Measurements from ENCODE around the gene TMEM247.
"Not testable (repeated sequence)": the region's sequence is repeated elsewhere in the genome, so short reads cannot be mapped to it uniquely, and the experiment has no call there.

Gene TMEM247

GRCh38 chr2:46471019-46471583 is 8.3 kb upstream of the TMEM247 start:
- H3K27me3 ChIP-seq (ENCODE audit: control insufficient read depth, insufficient read depth, low read length, poor library complexity, severe bottlenecking): no peaks in the 10 kb centered on the region
- no peaks in the 10 kb centered on the region for H3K36me3 ChIP-seq (ENCODE audit: control insufficient read depth, insufficient read depth, low read length)
- 90 to 94% methylated on average over 5 of the region's 5 CpGs for WGBS, 2 experiments
- H3K4me1 ChIP-seq (ENCODE audit: control insufficient read depth, insufficient read depth, low read length): no peaks in the 10 kb centered on the region
- no peak overlapping the region for H3K4me3 ChIP-seq (ENCODE audit: insufficient read depth, low read depth, low read length)
- no peak overlapping the region for H3K27ac ChIP-seq (ENCODE audit: insufficient read depth, low read depth, low read length, poor library complexity, severe bottlenecking)
- H3K9me3 ChIP-seq (ENCODE audit: control insufficient read depth, low read length): no peaks in the 10 kb centered on the region

DNA sequence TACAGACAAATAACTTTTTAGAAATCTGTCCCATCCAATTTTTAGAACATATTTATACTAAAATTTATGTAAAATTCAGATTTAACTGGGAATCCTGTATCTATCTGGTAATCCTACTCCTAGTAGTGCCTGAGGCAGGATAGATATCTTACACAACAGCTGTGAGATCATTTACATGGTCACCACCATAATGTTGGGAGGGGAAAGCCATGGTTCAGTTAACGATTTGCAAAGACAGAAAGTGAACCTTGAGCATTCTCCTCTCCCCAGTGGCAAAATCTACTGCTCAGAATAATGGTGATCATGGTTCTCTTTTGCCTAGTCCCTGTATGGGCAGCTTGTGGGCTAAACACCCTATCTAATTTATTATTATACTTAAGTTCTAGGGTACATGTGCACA is 7.7 kb upstream of the TMEM247 start:
- no peak overlapping the region for H3K27ac ChIP-seq (ENCODE audit: insufficient read depth, low read depth, low read length, poor library complexity, severe bottlenecking)
- H3K27me3 ChIP-seq (ENCODE audit: control insufficient read depth, insufficient read depth, low read length, poor library complexity, severe bottlenecking): no peaks in the 10 kb centered on the region
- H3K9me3 ChIP-seq (ENCODE audit: control insufficient read depth, low read length): no peaks in the 10 kb centered on the region
- 83% methylated on average over 1 of the region's 1 CpG for WGBS, 2 experiments
- H3K4me1 ChIP-seq (ENCODE audit: control insufficient read depth, insufficient read depth, low read length): no peaks in the 10 kb centered on the region
- no peaks in the 10 kb centered on the region for H3K36me3 ChIP-seq (ENCODE audit: control insufficient read depth, insufficient read depth, low read length)
- no peak overlapping the region for H3K4me3 ChIP-seq (ENCODE audit: insufficient read depth, low read depth, low read length)

DNA sequence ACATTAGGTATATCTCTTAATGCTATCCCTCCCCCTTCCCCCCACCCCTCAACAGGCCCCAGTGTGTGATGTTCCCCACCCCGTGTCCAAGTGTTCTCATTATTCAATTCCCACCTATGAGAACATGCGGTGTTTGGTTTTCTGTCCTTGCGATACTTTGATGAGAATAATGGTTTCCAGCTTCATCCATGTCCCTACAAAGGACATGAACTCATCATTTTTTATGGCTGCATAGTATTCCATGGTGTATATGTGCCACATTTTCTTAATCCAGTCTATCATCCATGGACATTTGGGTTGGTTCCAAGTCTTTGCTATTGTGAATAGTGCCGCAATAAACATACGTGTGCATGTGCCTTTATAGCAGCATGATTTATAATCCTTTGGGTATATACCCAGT is 7.2 kb upstream of the TMEM247 start:
- not testable (repeated sequence) for H3K9me3 ChIP-seq (ENCODE audit: control insufficient read depth, low read length); H3K27ac ChIP-seq (ENCODE audit: insufficient read depth, low read depth, low read length, poor library complexity, severe bottlenecking); H3K36me3 ChIP-seq (ENCODE audit: control insufficient read depth, insufficient read depth, low read length); H3K4me3 ChIP-seq (ENCODE audit: insufficient read depth, low read depth, low read length); H3K4me1 ChIP-seq (ENCODE audit: control insufficient read depth, insufficient read depth, low read length); H3K27me3 ChIP-seq (ENCODE audit: control insufficient read depth, insufficient read depth, low read length, poor library complexity, severe bottlenecking)
- WGBS, 2 experiments: 94 to 100% methylated on average over 1 to 3 of the region's 5 CpGs

DNA sequence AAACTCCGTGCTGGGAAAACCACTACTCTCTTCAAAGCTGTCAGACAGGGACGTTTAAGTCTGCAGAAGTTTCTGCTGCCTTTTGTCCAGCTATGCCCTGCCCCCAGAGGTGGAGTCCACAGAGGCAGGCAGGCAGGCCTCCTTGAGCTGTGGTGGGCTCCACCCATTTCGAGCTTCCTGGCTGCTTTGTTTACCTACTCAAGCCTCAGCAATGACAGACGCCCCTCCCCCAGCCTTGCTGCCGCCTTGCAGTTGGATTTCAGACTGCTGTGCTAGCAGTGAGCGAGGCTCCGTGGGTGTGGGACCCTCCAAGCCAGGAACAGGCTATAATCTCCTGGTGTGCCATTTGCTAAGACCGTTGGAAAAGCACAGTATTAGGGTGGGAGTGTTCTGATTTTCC is 1.9 kb upstream of the TMEM247 start:
- H3K9me3 ChIP-seq (ENCODE audit: control insufficient read depth, low read length); H3K27ac ChIP-seq (ENCODE audit: insufficient read depth, low read depth, low read length, poor library complexity, severe bottlenecking); H3K36me3 ChIP-seq (ENCODE audit: control insufficient read depth, insufficient read depth, low read length); H3K4me1 ChIP-seq (ENCODE audit: control insufficient read depth, insufficient read depth, low read length); H3K4me3 ChIP-seq (ENCODE audit: insufficient read depth, low read depth, low read length); H3K27me3 ChIP-seq (ENCODE audit: control insufficient read depth, insufficient read depth, low read length, poor library complexity, severe bottlenecking): not testable (repeated sequence)
- WGBS, 2 experiments: 72 to 75% methylated on average over 8 of the region's 8 CpGs

DNA sequence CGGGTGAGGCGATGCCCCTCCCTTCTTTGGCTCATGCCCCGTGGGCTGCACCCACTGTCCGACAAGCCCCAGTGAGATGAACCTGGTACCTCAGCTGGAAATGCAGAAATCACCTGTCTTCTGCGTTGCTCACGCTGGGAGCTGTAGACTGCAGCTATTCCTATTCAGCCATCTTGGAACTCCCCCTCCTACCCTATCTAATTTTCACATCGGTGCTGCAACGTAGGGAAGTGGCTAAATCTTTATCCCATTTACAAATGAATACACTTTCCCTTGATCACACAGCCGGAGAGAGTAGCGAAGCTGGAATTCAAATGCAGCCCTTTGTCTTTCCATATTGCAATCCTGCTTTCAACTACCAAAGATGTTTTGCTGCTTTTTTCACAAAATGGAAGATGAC is 1.4 kb upstream of the TMEM247 start:
- Histone ChIP-seq H3K27ac (ENCODE audit: insufficient read depth, low read depth, low read length, poor library complexity, severe bottlenecking) (no peak overlapping the region), H3K4me3 (ENCODE audit: insufficient read depth, low read depth, low read length) (no peak overlapping the region), H3K27me3 (ENCODE audit: control insufficient read depth, insufficient read depth, low read length, poor library complexity, severe bottlenecking) (no peaks in the 10 kb centered on the region), H3K4me1 (ENCODE audit: control insufficient read depth, insufficient read depth, low read length) (no peaks in the 10 kb centered on the region), H3K36me3 (ENCODE audit: control insufficient read depth, insufficient read depth, low read length) (no peaks in the 10 kb centered on the region), H3K9me3 (ENCODE audit: control insufficient read depth, low read length) (no peaks in the 10 kb centered on the region)
- WGBS, 2 experiments: 87 to 91% methylated on average over 10 of the region's 10 CpGs

GRCh38 chr2:46480562-46480961 is 1.2 kb downstream of the TMEM247 start:
- WGBS, 2 experiments: 95 to 96% methylated on average over 24 of the region's 24 CpGs
- no peaks in the 10 kb centered on the region for H3K36me3 ChIP-seq (ENCODE audit: control insufficient read depth, insufficient read depth, low read length)
- H3K27me3 ChIP-seq (ENCODE audit: control insufficient read depth, insufficient read depth, low read length, poor library complexity, severe bottlenecking): no peaks in the 10 kb centered on the region
- H3K4me1 ChIP-seq (ENCODE audit: control insufficient read depth, insufficient read depth, low read length): no peaks in the 10 kb centered on the region
- H3K27ac ChIP-seq (ENCODE audit: insufficient read depth, low read depth, low read length, poor library complexity, severe bottlenecking): no peak overlapping the region
- H3K4me3 ChIP-seq (ENCODE audit: insufficient read depth, low read depth, low read length): no peak overlapping the region
- no peaks in the 10 kb centered on the region for H3K9me3 ChIP-seq (ENCODE audit: control insufficient read depth, low read length)

- no peaks in the 10 kb centered on the region for H3K27me3 ChIP-seq (ENCODE audit: control insufficient read depth, insufficient read depth, low read length, poor library complexity, severe bottlenecking)
- H3K4me3 ChIP-seq (ENCODE audit: insufficient read depth, low read depth, low read length): no peak overlapping the region
- H3K4me1 ChIP-seq (ENCODE audit: control insufficient read depth, insufficient read depth, low read length): no peaks in the 10 kb centered on the region
- H3K36me3 ChIP-seq (ENCODE audit: control insufficient read depth, insufficient read depth, low read length): no peaks in the 10 kb centered on the region
- H3K27ac ChIP-seq (ENCODE audit: insufficient read depth, low read depth, low read length, poor library complexity, severe bottlenecking): no peak overlapping the region
- H3K9me3 ChIP-seq (ENCODE audit: control insufficient read depth, low read length): no peaks in the 10 kb centered on the region
- 89 to 92% methylated on average over 6 of the region's 6 CpGs for WGBS, 2 experiments
Measured at GRCh38 chr2:46481198-46482193, 2.1 kb downstream of the TMEM247 start.

DNA sequence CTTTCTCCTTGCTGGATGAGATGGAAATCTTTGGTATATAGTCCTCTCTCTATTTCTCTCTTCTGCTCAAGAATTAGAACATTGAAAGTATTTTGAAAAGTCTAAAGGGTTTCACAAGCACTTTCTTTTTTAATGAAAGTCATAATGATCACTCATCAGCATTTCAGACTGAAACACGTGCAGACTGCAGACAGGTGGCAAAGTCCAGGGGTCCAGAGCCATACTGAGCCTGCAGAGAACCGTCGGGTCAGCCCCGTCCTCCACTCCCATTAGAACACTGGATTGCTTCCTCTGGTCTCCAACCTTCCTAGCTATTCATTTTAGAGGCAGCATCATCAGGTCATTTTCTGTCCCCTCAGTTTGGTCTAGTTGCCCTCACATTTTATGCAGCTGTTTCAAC is 3.1 kb downstream of the TMEM247 start:
- H3K36me3 ChIP-seq (ENCODE audit: control insufficient read depth, insufficient read depth, low read length): no peaks in the 10 kb centered on the region
- no peak overlapping the region for H3K27ac ChIP-seq (ENCODE audit: insufficient read depth, low read depth, low read length, poor library complexity, severe bottlenecking)
- H3K27me3 ChIP-seq (ENCODE audit: control insufficient read depth, insufficient read depth, low read length, poor library complexity, severe bottlenecking): no peaks in the 10 kb centered on the region
- 89 to 91% methylated on average over 4 of the region's 4 CpGs for WGBS, 2 experiments
- no peaks in the 10 kb centered on the region for H3K4me1 ChIP-seq (ENCODE audit: control insufficient read depth, insufficient read depth, low read length)
- H3K4me3 ChIP-seq (ENCODE audit: insufficient read depth, low read depth, low read length): no peak overlapping the region
- H3K9me3 ChIP-seq (ENCODE audit: control insufficient read depth, low read length): no peaks in the 10 kb centered on the region

GRCh38 chr2:46485002-46485401 is 5.6 kb downstream of the TMEM247 start:
- WGBS, 2 experiments: 94 to 95% methylated on average over 5 of the region's 5 CpGs
- H3K27ac ChIP-seq (ENCODE audit: insufficient read depth, low read depth, low read length, poor library complexity, severe bottlenecking): no peak overlapping the region
- H3K4me1 ChIP-seq (ENCODE audit: control insufficient read depth, insufficient read depth, low read length): peaks cover 8% of the 10 kb centered on the region
- no peak overlapping the region for H3K4me3 ChIP-seq (ENCODE audit: insufficient read depth, low read depth, low read length)
- H3K9me3 ChIP-seq (ENCODE audit: control insufficient read depth, low read length): no peaks in the 10 kb centered on the region
- no peaks in the 10 kb centered on the region for H3K36me3 ChIP-seq (ENCODE audit: control insufficient read depth, insufficient read depth, low read length)
- H3K27me3 ChIP-seq (ENCODE audit: control insufficient read depth, insufficient read depth, low read length, poor library complexity, severe bottlenecking): no peaks in the 10 kb centered on the region

- H3K4me3 ChIP-seq (ENCODE audit: insufficient read depth, low read depth, low read length): no peak overlapping the region
- 89 to 95% methylated on average over 3 of the region's 3 CpGs for WGBS, 2 experiments
- peaks cover 18% of the 10 kb centered on the region for H3K4me1 ChIP-seq (ENCODE audit: control insufficient read depth, insufficient read depth, low read length)
- no peak overlapping the region for H3K27ac ChIP-seq (ENCODE audit: insufficient read depth, low read depth, low read length, poor library complexity, severe bottlenecking)
- H3K9me3 ChIP-seq (ENCODE audit: control insufficient read depth, low read length): no peaks in the 10 kb centered on the region
- H3K36me3 ChIP-seq (ENCODE audit: control insufficient read depth, insufficient read depth, low read length): no peaks in the 10 kb centered on the region
- no peaks in the 10 kb centered on the region for H3K27me3 ChIP-seq (ENCODE audit: control insufficient read depth, insufficient read depth, low read length, poor library complexity, severe bottlenecking)
Measured at GRCh38 chr2:46486436-46486835, 7.1 kb downstream of the TMEM247 start.
